OCI-LY1 (cell line): ENCODE results near the gene PADI4.

Experiments
- H2AFZ ChIP-seq: fragments of 200-600 bp; sonication (generic), shearing (Covaris generic); 2 replicates; pipeline ENCODE4 v1.6.0; 2014; ENCODE audit warnings: antibody characterized with exemption, mild to moderate bottlenecking, low read length
- H3F3A ChIP-seq: fragments of 200-600 bp; sonication (generic), shearing (Covaris generic); 2 replicates; pipeline ENCODE4 v1.6.0; 2014; ENCODE audit warnings: mild to moderate bottlenecking, antibody characterized with exemption, low read length, moderate library complexity; ENCODE audit not compliant: insufficient read depth
- H3K27ac ChIP-seq: fragments of 200-600 bp; sonication (generic); 2 replicates; pipeline ENCODE4 v1.5.1; 2014; ENCODE audit warnings: low read length, mixed run types, mild to moderate bottlenecking, low read depth; ENCODE audit not compliant: poor library complexity, severe bottlenecking
- H3K27me3 ChIP-seq: fragments of 200-600 bp; sonication (generic); 2 replicates; pipeline ENCODE4 v1.6.0; 2014; ENCODE audit warnings: antibody characterized with exemption, mild to moderate bottlenecking, low read length, moderate library complexity; ENCODE audit not compliant: insufficient read depth
- H3K36me3 ChIP-seq: fragments of 200-600 bp; sonication (generic); 2 replicates; pipeline ENCODE4 v1.6.1; 2014; ENCODE audit warnings: mild to moderate bottlenecking, antibody characterized with exemption, low read length, moderate library complexity, mixed read lengths; ENCODE audit not compliant: insufficient read depth
- H3K4me1 ChIP-seq: fragments of 200-600 bp; sonication (generic); 2 replicates; pipeline ENCODE4 v1.5.1; 2014; ENCODE audit warnings: mild to moderate bottlenecking, low read length, moderate library complexity; ENCODE audit not compliant: insufficient read depth, severe bottlenecking
- H3K4me2 ChIP-seq: fragments of 200-600 bp; sonication (generic), shearing (Covaris generic); 2 replicates; pipeline ENCODE4 v1.6.1; 2014; ENCODE audit warnings: low read length
- H3K4me3 ChIP-seq: fragments of 200-600 bp; sonication (generic); 2 replicates; pipeline ENCODE4 v1.5.1; 2014; ENCODE audit warnings: low read length, low read depth, mild to moderate bottlenecking, mixed read lengths; ENCODE audit not compliant: poor library complexity, severe bottlenecking
- H3K79me2 ChIP-seq: fragments of 200-600 bp; shearing (Covaris generic); 2 replicates; pipeline ENCODE4 v1.6.1; 2016; ENCODE audit warnings: mixed run types, low read length, mixed read lengths; ENCODE audit not compliant: insufficient read depth
- H3K9ac ChIP-seq: fragments of 200-600 bp; sonication (generic), shearing (Covaris generic); 2 replicates; pipeline ENCODE4 v1.6.1; 2014; ENCODE audit warnings: mild to moderate bottlenecking, low read length, mixed read lengths
- H3K9me2 ChIP-seq: fragments of 200-600 bp; sonication (generic), shearing (Covaris generic); 2 replicates; pipeline ENCODE4 v1.6.1; 2014; ENCODE audit warnings: low read depth, mild to moderate bottlenecking, low read length, mixed read lengths
- H3K9me3 ChIP-seq: fragments of 200-600 bp; shearing (Covaris generic); 2 replicates; pipeline ENCODE4 v1.6.1; 2014; ENCODE audit warnings: low read length, mixed read lengths
- H4K20me1 ChIP-seq: fragments of 200-600 bp; sonication (generic), shearing (Covaris generic); 2 replicates; pipeline ENCODE4 v1.6.0; 2016; ENCODE audit warnings: mild to moderate bottlenecking, low read length; ENCODE audit not compliant: insufficient read depth
- CTCF ChIP-seq: fragments of 200-600 bp; sonication (generic), shearing (Covaris generic); IDR thresholded peaks from 2 replicates; pipeline ENCODE4 v1.5.1; 2017; ENCODE audit warnings: mild to moderate bottlenecking, antibody characterized with exemption, low read length, moderate library complexity, mixed read lengths
- EZH2 ChIP-seq: fragments of 200-600 bp; sonication (generic), shearing (Covaris generic); IDR thresholded peaks from 2 replicates; pipeline ENCODE4 v1.8.0; 2017; ENCODE audit warnings: borderline replicate concordance, mixed run types, mild to moderate bottlenecking, antibody characterized with exemption, low read length, moderate library complexity, mixed read lengths

PADI4 gene

GRCh38 chr1:17365293-17365692 lies 57.3 kb downstream of the PADI4 start:
- no peaks in the 10 kb centered on the region for H3K4me1 ChIP-seq
- TF ChIP-seq CTCF, result no peak
- TF ChIP-seq EZH2, result no peak
- H3K4me3 ChIP-seq, result no peak overlapping the region
- H2AFZ ChIP-seq, result no peak overlapping the region
- H3K36me3 ChIP-seq, result no peaks in the 10 kb centered on the region; the same call in 1 of the 2 replicates
- H3K79me2 ChIP-seq, result no peaks in the 10 kb centered on the region
- no peaks in the 10 kb centered on the region for H3F3A ChIP-seq
- H3K27ac ChIP-seq, result no peak overlapping the region
- no peaks in the 10 kb centered on the region for H3K9me2 ChIP-seq
- peaks cover 7% of the 10 kb centered on the region; the same call in 1 of the 2 replicates for H3K9me3 ChIP-seq
- H3K4me2 ChIP-seq, result no peak overlapping the region
- H3K9ac ChIP-seq, result no peak overlapping the region
- peaks cover 6% of the 10 kb centered on the region; the same call in 1 of the 2 replicates for H3K27me3 ChIP-seq
- H4K20me1 ChIP-seq, result no peaks in the 10 kb centered on the region

DNA sequence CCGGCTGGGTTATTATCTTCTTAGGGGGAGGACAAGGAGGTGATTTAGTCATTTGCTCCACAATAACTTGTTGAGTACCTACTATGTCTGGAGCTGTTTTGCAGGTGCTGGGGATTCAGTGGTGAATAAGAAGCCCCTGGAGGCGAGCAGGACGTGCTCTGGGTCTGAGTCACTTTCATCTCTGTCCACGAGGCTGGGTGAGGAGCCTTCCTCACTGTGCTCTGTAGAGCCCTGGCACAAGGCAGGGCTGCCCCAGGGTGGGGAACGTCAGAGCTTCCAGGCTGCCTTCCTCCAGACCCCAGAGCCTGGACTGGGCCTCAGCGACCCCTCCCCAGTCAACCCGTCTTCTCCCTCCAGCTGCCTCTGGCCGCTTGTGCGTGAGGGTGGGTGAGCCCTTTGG lies 61.5 kb downstream of the PADI4 start:
- Histone ChIP-seq H2AFZ (no peak overlapping the region), H3K4me3 (no peak overlapping the region), H3K4me1 (no peaks in the 10 kb centered on the region), H3K9ac (no peak overlapping the region), H3F3A (no peaks in the 10 kb centered on the region), H3K27me3 (peaks cover 7% of the 10 kb centered on the region; the same call in 1 of the 2 replicates), H3K36me3 (no peaks in the 10 kb centered on the region), H3K27ac (no peak overlapping the region), H4K20me1 (no peaks in the 10 kb centered on the region), H3K79me2 (no peaks in the 10 kb centered on the region), H3K9me2 (no peaks in the 10 kb centered on the region), H3K9me3 (peaks cover 4% of the 10 kb centered on the region; the same call in 1 of the 2 replicates), H3K4me2 (no peak overlapping the region)
- TF ChIP-seq CTCF (no peak), EZH2 (no peak)

DNA sequence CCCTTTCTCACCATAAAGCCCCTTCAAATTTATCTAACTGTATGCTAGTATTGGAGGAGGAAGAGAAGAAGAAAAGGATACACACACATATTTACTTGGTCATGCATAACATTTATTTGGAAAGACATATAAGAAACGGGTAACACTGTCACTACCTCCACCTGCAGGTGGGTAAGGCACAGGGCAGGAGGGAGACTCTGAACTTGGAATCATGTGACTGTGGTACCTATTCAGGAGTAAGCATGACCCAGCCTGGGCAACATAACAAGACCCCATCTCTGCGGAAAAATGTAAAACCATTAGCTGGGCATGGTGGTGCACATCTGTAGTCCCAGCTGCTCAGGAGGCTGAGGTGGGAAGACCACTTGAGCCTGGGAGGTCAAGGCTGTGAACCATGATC lies 62.6 kb downstream of the PADI4 start:
- H3K27me3 ChIP-seq, result peaks cover 11% of the 10 kb centered on the region; the same call in 1 of the 2 replicates
- H4K20me1 ChIP-seq, result no peaks in the 10 kb centered on the region
- H3K27ac ChIP-seq, result no peak overlapping the region
- no peak overlapping the region for H3K4me2 ChIP-seq
- no peaks in the 10 kb centered on the region for H3K36me3 ChIP-seq
- H3F3A ChIP-seq, result no peaks in the 10 kb centered on the region
- H2AFZ ChIP-seq, result no peak overlapping the region
- TF ChIP-seq CTCF (peak; percentile 48), EZH2 (no peak)
- no peaks in the 10 kb centered on the region for H3K9me3 ChIP-seq
- H3K4me3 ChIP-seq, result no peak overlapping the region
- H3K4me1 ChIP-seq, result no peaks in the 10 kb centered on the region
- no peaks in the 10 kb centered on the region for H3K79me2 ChIP-seq
- no peak overlapping the region for H3K9ac ChIP-seq
- no peaks in the 10 kb centered on the region for H3K9me2 ChIP-seq
